ENCODE results near the gene KLF5. TPM values are rescaled to one million over a fixed set of nuclear protein-coding genes. Genes with fewer than 3 reads are reported as not detected.

KLF5 gene
- total RNA-seq, 1 donor from 2014 or later, result 21.4 TPM

DNA sequence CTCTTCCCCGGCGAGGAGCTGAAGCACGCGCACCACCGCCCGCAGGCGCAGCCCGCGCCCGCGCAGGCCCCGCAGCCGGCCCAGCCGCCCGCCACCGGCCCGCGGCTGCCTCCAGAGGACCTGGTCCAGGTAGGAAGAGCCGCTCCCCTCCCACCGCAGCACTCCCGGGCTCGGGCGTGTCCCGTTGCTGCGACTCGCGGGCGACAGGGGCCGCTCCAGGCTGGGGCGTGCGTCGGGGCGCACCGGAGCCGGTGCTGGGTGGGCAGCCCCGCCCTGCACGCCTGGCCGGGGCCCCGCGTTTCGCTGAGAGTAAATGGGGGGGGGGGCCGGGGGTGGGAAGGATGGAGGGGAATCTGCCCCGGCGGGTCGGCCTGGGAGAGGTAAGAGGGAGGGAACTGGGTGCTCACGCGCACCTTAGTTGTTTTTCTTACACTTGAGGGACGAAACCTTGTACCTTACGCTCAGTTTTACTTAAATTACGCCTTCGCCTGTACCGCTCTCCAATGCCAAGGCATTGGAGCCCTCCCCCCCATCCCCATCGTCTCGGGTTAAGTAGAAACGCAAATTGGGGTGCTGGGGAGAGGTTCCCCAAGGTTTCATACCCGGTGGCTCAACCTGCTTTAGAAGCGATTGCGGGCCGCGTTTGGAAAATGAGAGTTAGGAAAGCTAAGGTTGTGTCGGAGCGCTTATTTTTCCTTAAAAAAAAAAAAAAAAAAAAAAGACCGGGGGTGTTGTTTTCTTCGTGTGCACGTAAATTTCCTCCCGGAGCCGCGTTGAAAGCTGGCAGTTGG is 850 bp downstream of the KLF5 start:
- Histone ChIP-seq H4K20me1 (ENCODE audit: insufficient read depth, low read length) (peaks cover 13% of the 10 kb centered on the region), H3K9ac (ENCODE audit: low read length) (peak overlapping the region; percentile 78), H3K36me3 (ENCODE audit: insufficient read depth, low read length) (peaks cover 12% of the 10 kb centered on the region), H3K79me2 (ENCODE audit: insufficient read depth, low read length) (peaks cover 25% of the 10 kb centered on the region), H3K9me3 (ENCODE audit: insufficient read depth, low read depth, low read length) (no peaks in the 10 kb centered on the region), H3K4me1 (ENCODE audit: insufficient read depth, low read length) (peaks cover 22% of the 10 kb centered on the region), H2AFZ (ENCODE audit: low read depth, low read length) (peak overlapping the region; percentile 58), H3K4me3 (ENCODE audit: insufficient read depth, low read depth, low read length) (peak overlapping the region; percentile 84), H3K4me2 (ENCODE audit: low read length) (peak overlapping the region; percentile 86), H3K27me3 (ENCODE audit: insufficient read depth, low read length) (no peaks in the 10 kb centered on the region), H3K27ac (ENCODE audit: low read depth, low read length) (peak overlapping the region; percentile 68)
- DNase-seq (ENCODE audit: low read depth) (no peak), FAIRE-seq (no peak)
- TF ChIP-seq, protein P1, sequence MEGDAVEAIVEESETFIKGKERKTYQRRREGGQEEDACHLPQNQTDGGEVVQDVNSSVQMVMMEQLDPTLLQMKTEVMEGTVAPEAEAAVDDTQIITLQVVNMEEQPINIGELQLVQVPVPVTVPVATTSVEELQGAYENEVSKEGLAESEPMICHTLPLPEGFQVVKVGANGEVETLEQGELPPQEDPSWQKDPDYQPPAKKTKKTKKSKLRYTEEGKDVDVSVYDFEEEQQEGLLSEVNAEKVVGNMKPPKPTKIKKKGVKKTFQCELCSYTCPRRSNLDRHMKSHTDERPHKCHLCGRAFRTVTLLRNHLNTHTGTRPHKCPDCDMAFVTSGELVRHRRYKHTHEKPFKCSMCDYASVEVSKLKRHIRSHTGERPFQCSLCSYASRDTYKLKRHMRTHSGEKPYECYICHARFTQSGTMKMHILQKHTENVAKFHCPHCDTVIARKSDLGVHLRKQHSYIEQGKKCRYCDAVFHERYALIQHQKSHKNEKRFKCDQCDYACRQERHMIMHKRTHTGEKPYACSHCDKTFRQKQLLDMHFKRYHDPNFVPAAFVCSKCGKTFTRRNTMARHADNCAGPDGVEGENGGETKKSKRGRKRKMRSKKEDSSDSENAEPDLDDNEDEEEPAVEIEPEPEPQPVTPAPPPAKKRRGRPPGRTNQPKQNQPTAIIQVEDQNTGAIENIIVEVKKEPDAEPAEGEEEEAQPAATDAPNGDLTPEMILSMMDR (IDR thresholded peaks at IDR 0.05; ENCODE audit: insufficient read depth, low read depth, low read length), result no peak
- no peak for TF ChIP-seq EZH2 (IDR thresholded peaks at IDR 0.05; ENCODE audit: insufficient read depth, low read length)
- H3K4me3 Mint-ChIP-seq (ENCODE audit: unreplicated experiment), result peak overlapping the region; percentile 96
- H3K9me3 Mint-ChIP-seq (ENCODE audit: unreplicated experiment), result no peaks in the 10 kb centered on the region
- H3K4me1 Mint-ChIP-seq (ENCODE audit: low read depth, unreplicated experiment), result peaks cover 24% of the 10 kb centered on the region
- H3K36me3 Mint-ChIP-seq (ENCODE audit: low read depth, unreplicated experiment), result peaks cover 2% of the 10 kb centered on the region
- peak overlapping the region; percentile 91 for H3K27ac Mint-ChIP-seq (ENCODE audit: unreplicated experiment)
- no peaks in the 10 kb centered on the region for H3K27me3 Mint-ChIP-seq (ENCODE audit: low read depth, unreplicated experiment)

GRCh38 chr13:73060251-73061160 is 1.7 kb downstream of the KLF5 start:
- no peak for FAIRE-seq
- peak overlapping the region; percentile 34 for H2AFZ ChIP-seq (ENCODE audit: low read depth, low read length)
- H3K4me2 ChIP-seq (ENCODE audit: low read length), result peak overlapping the region; percentile 86
- peaks cover 29% of the 10 kb centered on the region for H3K79me2 ChIP-seq (ENCODE audit: insufficient read depth, low read length)
- TF ChIP-seq EZH2 (IDR thresholded peaks at IDR 0.05; ENCODE audit: insufficient read depth, low read length), result no peak
- TF ChIP-seq, protein P1 (IDR thresholded peaks at IDR 0.05; ENCODE audit: insufficient read depth, low read depth, low read length), result no peak
- H3K9me3 ChIP-seq (ENCODE audit: insufficient read depth, low read depth, low read length), result no peaks in the 10 kb centered on the region
- peak; percentile 82 for DNase-seq (ENCODE audit: low read depth)
- H3K4me3 ChIP-seq (ENCODE audit: insufficient read depth, low read depth, low read length), result peak overlapping the region; percentile 84
- Mint-ChIP-seq H3K27ac (ENCODE audit: unreplicated experiment) (peak overlapping the region; percentile 91), H3K4me3 (ENCODE audit: unreplicated experiment) (peak overlapping the region; percentile 96), H3K36me3 (ENCODE audit: low read depth, unreplicated experiment) (peaks cover 4% of the 10 kb centered on the region), H3K9me3 (ENCODE audit: unreplicated experiment) (no peaks in the 10 kb centered on the region), H3K4me1 (ENCODE audit: low read depth, unreplicated experiment) (peaks cover 17% of the 10 kb centered on the region), H3K27me3 (ENCODE audit: low read depth, unreplicated experiment) (no peaks in the 10 kb centered on the region)
- H3K9ac ChIP-seq (ENCODE audit: low read length), result peak overlapping the region; percentile 78
- peaks cover 13% of the 10 kb centered on the region for H4K20me1 ChIP-seq (ENCODE audit: insufficient read depth, low read length)
- H3K4me1 ChIP-seq (ENCODE audit: insufficient read depth, low read length), result peaks cover 19% of the 10 kb centered on the region
- H3K27me3 ChIP-seq (ENCODE audit: insufficient read depth, low read length), result no peaks in the 10 kb centered on the region
- H3K36me3 ChIP-seq (ENCODE audit: insufficient read depth, low read length), result peaks cover 15% of the 10 kb centered on the region
- H3K27ac ChIP-seq (ENCODE audit: low read depth, low read length), result peak overlapping the region; percentile 63

Data from astrocyte (in vitro differentiated cells and primary cell).